NAMALWA (cell line): ENCODE data around the gene LITAF.
"Not testable (repeated sequence)": the region's sequence is repeated elsewhere in the genome, so short reads cannot be mapped to it uniquely, and the experiment has no call there.

ENCODE experiments used
- DNase-seq: peaks from one replicate; pipeline ENCODE4 v3.0.0-alpha.2; 2015; ENCODE audit warnings: low spot score

Gene LITAF

GRCh38 chr16:11515540-11516430 is 70.9 kb downstream of the LITAF start:
- DNase-seq: no peak

- DNase-seq: no peak
Measured at GRCh38 chr16:11514283-11514682, 72.4 kb downstream of the LITAF start.

GRCh38 chr16:11513366-11513765 is 73.4 kb downstream of the LITAF start:
- DNase-seq: not testable (repeated sequence)

GRCh38 chr16:11511801-11512200 is 74.9 kb downstream of the LITAF start:
- DNase-seq: no peak

- no peak for DNase-seq
Measured at GRCh38 chr16:11511328-11511727, 75.4 kb downstream of the LITAF start.

- DNase-seq: no peak
Measured at GRCh38 chr16:11510178-11510973, 76.3 kb downstream of the LITAF start.

- DNase-seq: no peak
Measured at GRCh38 chr16:11507991-11508390, 78.7 kb downstream of the LITAF start.

- DNase-seq: no peak
Measured at GRCh38 chr16:11507350-11507749, 79.4 kb downstream of the LITAF start.

- peak; percentile 65 for DNase-seq
Measured at GRCh38 chr16:11506741-11507305, 79.9 kb downstream of the LITAF start.

- not testable (repeated sequence) for DNase-seq
Measured at GRCh38 chr16:11504261-11504660, 82.5 kb downstream of the LITAF start.

GRCh38 chr16:11503566-11503965 is 83.2 kb downstream of the LITAF start:
- DNase-seq: no peak

- no peak for DNase-seq
Measured at GRCh38 chr16:11502239-11502638, 84.5 kb downstream of the LITAF start.

- no peak for DNase-seq
Measured at GRCh38 chr16:11501632-11502031, 85.1 kb downstream of the LITAF start.

- no peak for DNase-seq
Measured at GRCh38 chr16:11500700-11501346, 85.9 kb downstream of the LITAF start.

GRCh38 chr16:11499295-11500089 is 87.2 kb downstream of the LITAF start:
- no peak for DNase-seq

- DNase-seq: no peak
Measured at GRCh38 chr16:11498683-11499082, 88.0 kb downstream of the LITAF start.

GRCh38 chr16:11497851-11498289 is 88.8 kb downstream of the LITAF start:
- no peak for DNase-seq
